GM12801 (cell line): ENCODE results near the gene CACHD1.

Source experiments
- CTCF ChIP-seq: IDR thresholded peaks from one replicate; pipeline ENCODE4 v1.5.1; 2011; ENCODE audit warnings: control low read depth; ENCODE audit not compliant: insufficient read length; ENCODE audit errors: extremely low read depth

Gene CACHD1

GRCh38 chr1:64496606-64497005 is 26.7 kb downstream of the CACHD1 start:
- no peak for TF ChIP-seq CTCF

GRCh38 chr1:64497088-64497883 is 27.4 kb downstream of the CACHD1 start:
- TF ChIP-seq CTCF = no peak

- TF ChIP-seq CTCF = no peak
These were observed 28.4 kb downstream of the CACHD1 start for GRCh38 chr1:64498325-64498724.

- TF ChIP-seq CTCF = no peak
These were observed 29.1 kb downstream of the CACHD1 start for GRCh38 chr1:64499011-64499410.

GRCh38 chr1:64499966-64500365 is 30.0 kb downstream of the CACHD1 start:
- no peak for TF ChIP-seq CTCF

GRCh38 chr1:64502083-64502482 is 32.2 kb downstream of the CACHD1 start:
- no peak for TF ChIP-seq CTCF

GRCh38 chr1:64502931-64503330 is 33.0 kb downstream of the CACHD1 start:
- TF ChIP-seq CTCF = no peak
